SK-N-SH (cell line): ENCODE measurements around the gene APEX2. TPM values are rescaled to one million over a fixed set of nuclear protein-coding genes. Genes with fewer than 3 reads are reported as not detected.

Source experiments
- CTCF ChIA-PET: fragments of 300-600, 350-600 bp; formaldehyde crosslinking; extraction: SDS; loops from one replicate; lab custom pipeline; 2021; lab: Yijun Ruan, JAX
- POLR2A ChIA-PET: fragments of 350-600 bp; sonication (Branson Sonifier 250); formaldehyde crosslinking; extraction: SDS; loops from one replicate; lab custom pipeline; 2020; ENCODE audit warnings: antibody characterized with exemption, inconsistent platforms; lab: Yijun Ruan, JAX
- DNase-seq: peaks from one replicate; pipeline ENCODE4 v3.0.0; 2012
- H2AFZ ChIP-seq: fragments of 200-600 bp; sonication (generic); 2 replicates; pipeline ENCODE4 v1.8.1; 2016; ENCODE audit warnings: antibody characterized with exemption, mild to moderate bottlenecking, low read depth
- H3F3A ChIP-seq: fragments of 200-600 bp; sonication (generic); replicated peaks from 2 replicates; pipeline ENCODE3; 2016; ENCODE audit warnings: antibody characterized with exemption, mild to moderate bottlenecking; ENCODE audit not compliant: insufficient read depth
- H3K27ac ChIP-seq, 2 experiments: fragments of 200-500 bp in 1 of 2; fragments of 200-600 bp in 1 of 2; sonication (Bioruptor generic) in 1 of 2; sonication (generic), shearing (Covaris generic) in 1 of 2; 2 replicates each; pipeline versions ENCODE4 v1.5.1 to v1.6.1; 2014 to 2016; ENCODE audit warnings: low read depth in 2 of 2, inconsistent platforms in 1 of 2, low read length in 1 of 2, mild to moderate bottlenecking in 1 of 2, mixed read lengths in 1 of 2
- H3K27me3 ChIP-seq: fragments of 200-600 bp; sonication (generic), shearing (Covaris generic); 2 replicates; pipeline ENCODE4 v1.6.1; 2016; ENCODE audit warnings: mixed run types; ENCODE audit not compliant: insufficient read depth
- H3K36me3 ChIP-seq, 2 experiments: fragments of 200-500 bp in 1 of 2; fragments of 200-600 bp in 1 of 2; sonication (Bioruptor generic) in 1 of 2; sonication (generic) in 1 of 2; replicated peaks in 1 of 2; 2 replicates each; pipeline versions ENCODE3 to v1.5.1; 2014 to 2016; ENCODE audit warnings: low read length in 1 of 2, mild to moderate bottlenecking in 1 of 2; ENCODE audit not compliant: insufficient read depth in 2 of 2, control insufficient read depth in 1 of 2
- H3K4me1 ChIP-seq, 2 experiments: fragments of 200-500 bp in 1 of 2; fragments of 200-600 bp in 1 of 2; sonication (Bioruptor generic) in 1 of 2; sonication (generic), shearing (Covaris generic) in 1 of 2; 2 replicates each; pipeline versions ENCODE4 v1.5.1 to v1.6.1; 2014 to 2016; ENCODE audit warnings: low read depth in 1 of 2, low read length in 1 of 2, mixed run types in 1 of 2; ENCODE audit not compliant: insufficient read depth in 2 of 2, control insufficient read depth in 1 of 2
- H3K4me2 ChIP-seq: fragments of 200-600 bp; sonication (generic), shearing (Covaris generic); 2 replicates; pipeline ENCODE4 v1.6.1; 2017; ENCODE audit warnings: mixed run types
- H3K4me3 ChIP-seq, 2 experiments: fragments of 200-500 bp in 1 of 2; fragments of 200-600 bp in 1 of 2; sonication (Bioruptor generic) in 1 of 2; sonication (generic), shearing (Covaris generic) in 1 of 2; 2 replicates each; pipeline versions ENCODE4 v1.5.1 to v1.8.1; 2014 to 2016; ENCODE audit warnings: low read depth in 2 of 2, inconsistent platforms in 1 of 2, low read length in 1 of 2, mild to moderate bottlenecking in 1 of 2, mixed read lengths in 1 of 2, moderate library complexity in 1 of 2
- H3K79me2 ChIP-seq: fragments of 200-600 bp; sonication (generic); 2 replicates; pipeline ENCODE4 v1.8.1; 2017; ENCODE audit warnings: mild to moderate bottlenecking; ENCODE audit not compliant: insufficient read depth
- H3K9ac ChIP-seq: fragments of 200-600 bp; sonication (generic); 2 replicates; pipeline ENCODE4 v1.6.1; 2017; ENCODE audit warnings: mixed run types
- H3K9me2 ChIP-seq: fragments of 200-600 bp; sonication (generic); 2 replicates; pipeline ENCODE4 v1.6.1; 2017; ENCODE audit warnings: mixed run types
- H3K9me3 ChIP-seq: fragments of 200-600 bp; sonication (generic); 2 replicates; pipeline ENCODE4 v1.6.1; 2017; ENCODE audit warnings: mixed run types, mild to moderate bottlenecking, moderate library complexity
- H4K20me1 ChIP-seq: fragments of 200-600 bp; sonication (generic); 2 replicates; pipeline ENCODE4 v1.6.1; 2017; ENCODE audit warnings: mild to moderate bottlenecking, mixed run types; ENCODE audit not compliant: insufficient read depth
- JUND ChIP-seq: IDR thresholded peaks from 2 replicates; pipeline ENCODE4 v1.4.0; 2012
- MAX ChIP-seq: IDR thresholded peaks from 2 replicates; pipeline ENCODE4 v1.4.0; 2012; ENCODE audit warnings: low read depth
- MXI1 ChIP-seq: IDR thresholded peaks from 2 replicates; pipeline ENCODE4 v1.6.1; 2012; ENCODE audit warnings: mild to moderate bottlenecking, low read depth, low read length, improper control_type of control experiment
- RAD21 ChIP-seq: IDR thresholded peaks from 2 replicates; pipeline ENCODE4 v1.6.1; 2012; ENCODE audit warnings: mild to moderate bottlenecking, low read length
- RCOR1 ChIP-seq: fragments of 150-350 bp; IDR thresholded peaks from 2 replicates; pipeline ENCODE4 v1.6.1; 2017; ENCODE audit warnings: antibody characterized with exemption, low read length
- RXRA ChIP-seq: IDR thresholded peaks from 2 replicates; pipeline ENCODE4 v1.4.0; 2012; ENCODE audit warnings: low read depth, mild to moderate bottlenecking, borderline replicate concordance
- SMC3 ChIP-seq: IDR thresholded peaks from 2 replicates; pipeline ENCODE4 v1.6.1; 2012; ENCODE audit warnings: low read depth, low read length, improper control_type of control experiment
- TCF12 ChIP-seq: IDR thresholded peaks from 2 replicates; pipeline ENCODE4 v1.4.0; 2012
- TEAD4 ChIP-seq: IDR thresholded peaks from 2 replicates; pipeline ENCODE4 v1.4.0; 2012; ENCODE audit warnings: mild to moderate bottlenecking, borderline replicate concordance; ENCODE audit not compliant: insufficient read depth
- WGBS: methylation state at CpG from one replicate; pipeline ENCODE4 v1.1.6; 2017; ENCODE audit warnings: low lambda C conversion rate; 5-methylcytosine and 5-hydroxymethylcytosine counted together
- polyA plus RNA-seq, 3 experiments: library from polyadenylated mRNA; depleted of rRNA; stranded (reverse); fragments of >200 nt; gene quantifications; 2 replicates each; pipeline ENCODE4 v1.2.3, GENCODE V29; 2012
- TF ChIP-seq, protein P1 (sequence below): fragments of 200-600 bp; sonication (generic); IDR thresholded peaks from 2 replicates; pipeline ENCODE4 v1.6.1; 2017; ENCODE audit warnings: antibody characterized with exemption, mild to moderate bottlenecking, moderate library complexity
- TF ChIP-seq, protein P2 (sequence below): fragments of 150-350 bp; IDR thresholded peaks from 2 replicates; pipeline ENCODE4 v1.6.1; 2016; ENCODE audit warnings: mild to moderate bottlenecking, low read depth, low read length
- TF ChIP-seq, protein P3 (sequence below): IDR thresholded peaks from 2 replicates; pipeline ENCODE4 v1.6.1; 2012; ENCODE audit warnings: mild to moderate bottlenecking, low read depth, low read length, moderate library complexity

Gene APEX2
- polyA plus RNA-seq, 1 of the 3 experiments (the other 2 are of a cell fraction), result 23.5 TPM

DNA sequence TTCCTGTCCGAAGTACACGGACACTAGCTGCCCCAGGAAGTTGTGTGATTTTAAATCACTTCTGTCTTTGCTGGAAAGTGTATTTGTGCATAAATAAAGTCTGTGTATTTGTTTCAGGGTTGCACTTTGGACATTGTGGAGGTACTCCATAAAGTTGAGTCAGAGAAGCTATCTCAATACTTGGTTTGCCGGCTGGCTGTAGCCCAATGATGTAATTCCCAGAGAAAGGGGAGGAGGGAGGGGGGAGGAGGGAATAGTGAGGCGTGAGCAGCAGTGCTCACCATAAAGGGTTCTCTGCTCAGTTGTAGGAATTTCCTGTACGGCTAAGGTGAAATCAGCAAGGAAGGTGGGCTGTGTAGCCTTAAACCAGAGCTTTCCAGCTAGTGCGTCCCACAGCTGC lies 7.5 kb downstream of the APEX2 start:
- Histone ChIP-seq H3K4me3 (no peak overlapping the region), H3K4me1 (no peaks in the 10 kb centered on the region), H3F3A (no peaks in the 10 kb centered on the region), H3K4me2 (no peak overlapping the region), H3K27me3 (peaks cover 6% of the 10 kb centered on the region; the same call in 1 of the 2 replicates), H3K79me2 (no peaks in the 10 kb centered on the region), H3K9ac (no peak overlapping the region), H2AFZ (no peak overlapping the region), H3K36me3 (peaks cover 5 to 24% of the 10 kb centered on the region in 2 experiments), H3K9me2 (no peaks in the 10 kb centered on the region), H4K20me1 (no peaks in the 10 kb centered on the region), H3K9me3 (no peaks in the 10 kb centered on the region), H3K27ac (no peak overlapping the region)
- no peak for DNase-seq
- CTCF ChIA-PET, result interaction anchor here (2.0 kb wide), 1 partner anchor 49 kb away, joined by 6 read pairs; no protein-coding TSS in a partner anchor
- WGBS, result 64% methylated on average over 5 of the region's 6 CpGs
- TF ChIP-seq TEAD4 (no peak), RCOR1 (no peak)
- POLR2A ChIA-PET, result interaction anchor here (1.0 to 1.2 kb wide), 2 partner anchors 8 to 86 kb away, joined by 3 read pairs; partner anchors contain the start of gene APEX2

DNA sequence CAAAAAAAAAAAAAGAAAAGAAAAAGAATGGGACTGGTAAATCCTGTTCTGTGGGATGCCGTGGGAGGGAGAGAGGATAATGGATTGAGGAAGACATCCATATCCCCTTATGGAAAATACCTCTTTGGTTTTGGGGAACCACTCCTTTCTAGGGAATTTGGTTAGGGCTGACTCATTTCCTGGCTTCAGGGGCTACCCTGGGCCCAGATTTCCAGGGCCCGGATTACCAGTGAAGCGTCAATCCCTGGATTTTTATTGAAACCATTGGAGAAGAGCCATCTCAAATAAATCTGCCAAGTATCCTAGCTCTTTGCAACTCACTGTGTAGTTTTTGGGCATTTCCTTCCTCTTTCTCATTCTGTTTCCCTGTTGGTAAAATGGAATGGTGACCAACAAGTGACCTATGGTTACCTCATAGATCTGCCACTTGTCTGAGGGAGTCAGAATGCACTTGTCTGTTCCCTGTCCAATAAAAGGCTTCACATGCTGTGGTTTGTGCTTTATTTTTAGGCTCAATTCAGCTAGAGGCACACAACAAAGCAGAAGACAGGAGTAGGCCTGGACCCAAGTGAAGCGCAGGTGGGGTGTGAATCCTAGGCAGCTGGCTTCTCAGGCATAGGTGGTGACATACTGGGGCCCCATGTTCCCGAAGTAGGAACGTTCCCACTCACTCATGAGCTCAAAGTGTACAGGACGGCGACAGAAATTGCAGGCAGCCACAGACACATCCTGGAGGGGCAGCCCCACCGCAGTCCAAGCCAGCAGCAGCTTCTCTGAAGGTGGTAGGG lies 8.6 kb downstream of the APEX2 start:
- Histone ChIP-seq H3F3A (no peaks in the 10 kb centered on the region), H3K9me3 (no peaks in the 10 kb centered on the region), H3K4me3 (no peak overlapping the region), H3K9me2 (no peaks in the 10 kb centered on the region), H3K79me2 (no peaks in the 10 kb centered on the region)
- 0 out of 2 replicates have a peak, but pooled peaks have one; percentile 12 for TF ChIP-seq JUND
- TF ChIP-seq RCOR1, result no peak
- TF ChIP-seq, all 33 proteins: peak for 1
- Histone ChIP-seq H2AFZ (no peak overlapping the region), H3K27ac (no peak overlapping the region), H4K20me1 (no peaks in the 10 kb centered on the region), H3K27me3 (peaks cover 6% of the 10 kb centered on the region; the same call in 1 of the 2 replicates), H3K9ac (no peak overlapping the region), H3K4me1 (no peaks in the 10 kb centered on the region), H3K4me2 (no peak overlapping the region), H3K36me3 (peaks cover 5 to 18% of the 10 kb centered on the region in 2 experiments)
- 44% methylated on average over 9 of the region's 9 CpGs for WGBS
- no peak for DNase-seq
- CTCF ChIA-PET, result interaction anchor here (1.5 to 1.6 kb wide), 3 partner anchors 9 to 369 kb away, joined by 4 to 8 read pairs (median 5); partner anchors contain the start of gene APEX2
- POLR2A ChIA-PET, result interaction anchor here (0.6 to 1.2 kb wide), 4 partner anchors 9 to 369 kb away, joined by 3 to 4 read pairs (median 3); partner anchors contain the start of gene APEX2

DNA sequence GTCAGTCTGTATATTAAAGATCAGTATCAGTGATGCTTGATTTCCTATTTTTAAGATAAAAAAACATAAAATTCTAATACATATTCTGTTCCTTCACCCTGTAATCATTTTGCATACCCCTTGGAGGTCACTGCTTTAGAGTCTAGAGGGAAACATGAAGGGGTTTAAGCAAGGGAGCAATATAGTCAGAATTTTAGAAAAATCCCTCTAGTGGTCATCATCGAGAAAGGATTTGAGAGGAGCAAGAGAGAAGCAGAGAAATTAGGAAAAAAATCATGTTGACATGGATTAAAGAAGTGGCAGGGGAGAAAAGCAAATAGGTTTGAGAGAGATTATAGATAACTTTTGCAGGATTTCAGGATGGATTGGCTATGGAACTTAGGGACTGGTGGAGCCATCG lies 11.1 kb downstream of the APEX2 start:
- Histone ChIP-seq H3K36me3 (peaks cover 0 to 4% of the 10 kb centered on the region in 2 experiments), H2AFZ (no peak overlapping the region), H3K27ac (no peak overlapping the region), H3K27me3 (0 out of 2 replicates have a peak, but pooled peaks cover 6% of the 10 kb centered on the region), H3K4me2 (no peak overlapping the region), H3K9ac (no peak overlapping the region), H4K20me1 (no peaks in the 10 kb centered on the region), H3F3A (no peaks in the 10 kb centered on the region), H3K4me1 (no peaks in the 10 kb centered on the region), H3K9me2 (no peaks in the 10 kb centered on the region), H3K4me3 (no peak overlapping the region), H3K79me2 (no peaks in the 10 kb centered on the region), H3K9me3 (no peaks in the 10 kb centered on the region)
- 16% methylated on average over 2 of the region's 2 CpGs for WGBS
- ChIA-PET POLR2A (no interaction called here), CTCF (interaction anchor here (0.5 to 1.0 kb wide), 4 partner anchors 9 to 597 kb away, joined by 3 read pairs; partner anchors contain the start of gene APEX2)
- peak; percentile 39 for DNase-seq
- TF ChIP-seq MAX (no peak), RAD21 (peak; percentile 44; the same call in 1 of the 2 replicates), RXRA (no peak), TCF12 (no peak), MXI1 (no peak), RCOR1 (no peak), SMC3 (peak; percentile 22; the same call in 1 of the 2 replicates)
- TF ChIP-seq, protein P1, sequence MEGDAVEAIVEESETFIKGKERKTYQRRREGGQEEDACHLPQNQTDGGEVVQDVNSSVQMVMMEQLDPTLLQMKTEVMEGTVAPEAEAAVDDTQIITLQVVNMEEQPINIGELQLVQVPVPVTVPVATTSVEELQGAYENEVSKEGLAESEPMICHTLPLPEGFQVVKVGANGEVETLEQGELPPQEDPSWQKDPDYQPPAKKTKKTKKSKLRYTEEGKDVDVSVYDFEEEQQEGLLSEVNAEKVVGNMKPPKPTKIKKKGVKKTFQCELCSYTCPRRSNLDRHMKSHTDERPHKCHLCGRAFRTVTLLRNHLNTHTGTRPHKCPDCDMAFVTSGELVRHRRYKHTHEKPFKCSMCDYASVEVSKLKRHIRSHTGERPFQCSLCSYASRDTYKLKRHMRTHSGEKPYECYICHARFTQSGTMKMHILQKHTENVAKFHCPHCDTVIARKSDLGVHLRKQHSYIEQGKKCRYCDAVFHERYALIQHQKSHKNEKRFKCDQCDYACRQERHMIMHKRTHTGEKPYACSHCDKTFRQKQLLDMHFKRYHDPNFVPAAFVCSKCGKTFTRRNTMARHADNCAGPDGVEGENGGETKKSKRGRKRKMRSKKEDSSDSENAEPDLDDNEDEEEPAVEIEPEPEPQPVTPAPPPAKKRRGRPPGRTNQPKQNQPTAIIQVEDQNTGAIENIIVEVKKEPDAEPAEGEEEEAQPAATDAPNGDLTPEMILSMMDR, result peak; percentile 55
- TF ChIP-seq, protein P2, sequence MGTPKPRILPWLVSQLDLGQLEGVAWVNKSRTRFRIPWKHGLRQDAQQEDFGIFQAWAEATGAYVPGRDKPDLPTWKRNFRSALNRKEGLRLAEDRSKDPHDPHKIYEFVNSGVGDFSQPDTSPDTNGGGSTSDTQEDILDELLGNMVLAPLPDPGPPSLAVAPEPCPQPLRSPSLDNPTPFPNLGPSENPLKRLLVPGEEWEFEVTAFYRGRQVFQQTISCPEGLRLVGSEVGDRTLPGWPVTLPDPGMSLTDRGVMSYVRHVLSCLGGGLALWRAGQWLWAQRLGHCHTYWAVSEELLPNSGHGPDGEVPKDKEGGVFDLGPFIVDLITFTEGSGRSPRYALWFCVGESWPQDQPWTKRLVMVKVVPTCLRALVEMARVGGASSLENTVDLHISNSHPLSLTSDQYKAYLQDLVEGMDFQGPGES, result no peak
- TF ChIP-seq, protein P3, sequence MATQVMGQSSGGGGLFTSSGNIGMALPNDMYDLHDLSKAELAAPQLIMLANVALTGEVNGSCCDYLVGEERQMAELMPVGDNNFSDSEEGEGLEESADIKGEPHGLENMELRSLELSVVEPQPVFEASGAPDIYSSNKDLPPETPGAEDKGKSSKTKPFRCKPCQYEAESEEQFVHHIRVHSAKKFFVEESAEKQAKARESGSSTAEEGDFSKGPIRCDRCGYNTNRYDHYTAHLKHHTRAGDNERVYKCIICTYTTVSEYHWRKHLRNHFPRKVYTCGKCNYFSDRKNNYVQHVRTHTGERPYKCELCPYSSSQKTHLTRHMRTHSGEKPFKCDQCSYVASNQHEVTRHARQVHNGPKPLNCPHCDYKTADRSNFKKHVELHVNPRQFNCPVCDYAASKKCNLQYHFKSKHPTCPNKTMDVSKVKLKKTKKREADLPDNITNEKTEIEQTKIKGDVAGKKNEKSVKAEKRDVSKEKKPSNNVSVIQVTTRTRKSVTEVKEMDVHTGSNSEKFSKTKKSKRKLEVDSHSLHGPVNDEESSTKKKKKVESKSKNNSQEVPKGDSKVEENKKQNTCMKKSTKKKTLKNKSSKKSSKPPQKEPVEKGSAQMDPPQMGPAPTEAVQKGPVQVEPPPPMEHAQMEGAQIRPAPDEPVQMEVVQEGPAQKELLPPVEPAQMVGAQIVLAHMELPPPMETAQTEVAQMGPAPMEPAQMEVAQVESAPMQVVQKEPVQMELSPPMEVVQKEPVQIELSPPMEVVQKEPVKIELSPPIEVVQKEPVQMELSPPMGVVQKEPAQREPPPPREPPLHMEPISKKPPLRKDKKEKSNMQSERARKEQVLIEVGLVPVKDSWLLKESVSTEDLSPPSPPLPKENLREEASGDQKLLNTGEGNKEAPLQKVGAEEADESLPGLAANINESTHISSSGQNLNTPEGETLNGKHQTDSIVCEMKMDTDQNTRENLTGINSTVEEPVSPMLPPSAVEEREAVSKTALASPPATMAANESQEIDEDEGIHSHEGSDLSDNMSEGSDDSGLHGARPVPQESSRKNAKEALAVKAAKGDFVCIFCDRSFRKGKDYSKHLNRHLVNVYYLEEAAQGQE, result no peak
